K562 (cell line): ENCODE measurements around the gene UGP2.

Source experiments
- COPS2 ChIP-seq: fragments of 450-650 bp; conservative IDR thresholded peaks from 2 replicates; pipeline ENCODE4 v1.6.1; 2016; ENCODE audit warnings: mild to moderate bottlenecking, moderate library complexity
- ELF2 ChIP-seq: fragments of 250-450 bp; sonication (Bioruptor Pico); IDR thresholded peaks from 2 replicates; pipeline ENCODE4 v1.5.0; 2021; ENCODE audit warnings: mild to moderate bottlenecking
- HNRNPUL1 ChIP-seq: fragments of 200-400 bp; formaldehyde crosslinking; IDR thresholded peaks from 2 replicates; pipeline ENCODE4 v1.6.1; 2017; ENCODE audit warnings: low read length
- RAD51 ChIP-seq: fragments of 450-650 bp; IDR thresholded peaks from 2 replicates; pipeline ENCODE4 v1.7.1; 2016; ENCODE audit warnings: low read depth, mild to moderate bottlenecking, borderline replicate concordance
- SAFB2 ChIP-seq: fragments of 200-400 bp; formaldehyde crosslinking; IDR thresholded peaks from 2 replicates; pipeline ENCODE4 v1.6.1; 2018; ENCODE audit warnings: borderline replicate concordance, low read length, low read depth, moderate library complexity; ENCODE audit not compliant: severe bottlenecking
- ZZZ3 ChIP-seq: fragments of 450-650 bp; IDR thresholded peaks from 2 replicates; pipeline ENCODE4 v1.6.1; 2016; ENCODE audit warnings: antibody characterized with exemption, mild to moderate bottlenecking, moderate library complexity

- TF ChIP-seq SAFB2 (no peak), ELF2 (CRISPR knock-in tag) (no peak), HNRNPUL1 (no peak), RAD51 (no peak), COPS2 (no peak), ZZZ3 (no peak)
These were observed 60.5 kb downstream of the UGP2 start for GRCh38 chr2:63902149-63902548.
